Spleen (tissue), 11 donors: ENCODE measurements around the gene CD2BP2. TPM values are rescaled to one million over a fixed set of nuclear protein-coding genes. Genes with fewer than 3 reads are reported as not detected.

Experiments
- DNase-seq: peaks from one replicate; pipeline ENCODE4 v3.0.0-alpha.2; 2020
- H3K27ac ChIP-seq, 8 donors: fragments of 200-600 bp; sonication (generic) in 7 of 8; 1 replicate in 4 of 8; 2 replicates in 4 of 8; pipeline versions ENCODE4 v1.5.0 to v1.8.0; 2016 to 2021; ENCODE audit warnings: inconsistent platforms in 4 of 8, mild to moderate bottlenecking in 4 of 8, moderate library complexity in 1 of 8
- H3K27me3 ChIP-seq, 7 donors: fragments of 200-600 bp; sonication (generic) in 6 of 7; replicated peaks in 1 of 7; 1 replicate in 4 of 7; 2 replicates in 3 of 7; pipeline versions ENCODE4 v1.5.0 to v1.8.0; 2016 to 2021; ENCODE audit warnings: inconsistent platforms in 3 of 7, mild to moderate bottlenecking in 1 of 7
- H3K36me3 ChIP-seq, 6 donors: fragments of 200-600 bp; sonication (generic) in 5 of 6; 1 replicate in 4 of 6; 2 replicates in 2 of 6; pipeline versions ENCODE4 v1.5.0 to v1.8.0; 2016 to 2021; ENCODE audit warnings: inconsistent platforms in 2 of 6
- H3K4me1 ChIP-seq, 6 donors: fragments of 200-600 bp; sonication (generic) in 5 of 6; 1 replicate in 3 of 6; 2 replicates in 3 of 6; pipeline versions ENCODE4 v1.5.0 to v1.8.0; 2016 to 2021; ENCODE audit warnings: inconsistent platforms in 3 of 6
- H3K4me3 ChIP-seq, 8 donors: fragments of 200-600 bp; sonication (generic) in 7 of 8; 1 replicate in 4 of 8; 2 replicates in 4 of 8; pipeline versions ENCODE4 v1.5.0 to v1.8.0; 2016 to 2021; ENCODE audit warnings: inconsistent platforms in 4 of 8, mild to moderate bottlenecking in 4 of 8, moderate library complexity in 2 of 8
- H3K9me3 ChIP-seq, 8 donors: fragments of 200-600 bp; sonication (generic) in 7 of 8; 1 replicate in 4 of 8; 2 replicates in 4 of 8; pipeline versions ENCODE4 v1.5.0 to v1.8.0; 2016 to 2021; ENCODE audit warnings: inconsistent platforms in 4 of 8
- CTCF ChIP-seq, 11 experiments: fragments of 200-600 bp in 7 of 11; fragments of 450-650 bp in 4 of 11; sonication (generic) in 4 of 11; IDR thresholded peaks in 8 of 11; conservative IDR thresholded peaks in 3 of 11; 1 replicate in 7 of 11; 2 replicates in 4 of 11; pipeline versions ENCODE4 v1.4.0 to v1.8.0; 2016 to 2021; ENCODE audit warnings: antibody characterized with exemption in 11 of 11, inconsistent platforms in 4 of 11, mild to moderate bottlenecking in 1 of 11
- POLR2A ChIP-seq, 3 donors: fragments of 450-650 bp; IDR thresholded peaks; one replicate each; pipeline ENCODE4 v1.5.1; 2017; ENCODE audit warnings: antibody characterized with exemption in 3 of 3, mild to moderate bottlenecking in 1 of 3
- POLR2AphosphoS5 ChIP-seq, 3 donors: sonication (generic); formaldehyde crosslinking; IDR thresholded peaks; one replicate each; pipeline ENCODE4 v1.5.1; 2017; ENCODE audit warnings: antibody characterized with exemption in 3 of 3
- WGBS, 5 donors: extraction: QIAGEN DNeasy Blood & Tissue Kit in 3 of 5; methylation state at CpG; one replicate each; pipeline versions ENCODE4 v1.1.5 to v1.1.7; 2013 to 2018; 5-methylcytosine and 5-hydroxymethylcytosine counted together
- intact Hi-C: fragments of 100-400 bp; cut with DNase I; formaldehyde crosslinking; loops from one replicate; pipeline ENCODE4 v1.15.0; 2023; ENCODE audit warnings: low total_unique reads
- polyA plus RNA-seq, 3 donors: library from polyadenylated mRNA; stranded (reverse); fragments of 200-250 nt; gene quantifications; one replicate each; pipeline ENCODE4 v1.2.1, GENCODE V29; 2013
- total RNA-seq, 7 donors: library from RNA; depleted of rRNA in 3 of 7; stranded (reverse); fragments of >200 nt in 3 of 7; fragmentation: NEBNext Ultra II Directional in 4 of 7; extraction: Animal tissue kit (Norgen Biotek cat#: 25700) in 4 of 7; gene quantifications; one replicate each; pipeline versions ENCODE4 v1.1.0 to v1.2.1, GENCODE V29; 2016 to 2021
- donor health status: healthy with polysubstance abuse.
- donor health status: DM: no; HTN: no; CAD: no; lungs with moderate emphysema.
- donor health status: DM: no; HTN: no; CAD: no.
- donor health status: Bipolar disorder and iron deficiency.
- donor health status: healthy.
- donor health status: DM: no; HTN: no; CAD: no.
- donor health status: DM: yes; HTN: yes; CAD: no.

The CD2BP2 gene
- total and polyA plus RNA-seq, 10 donors: 27.8 to 60.0 (median 43.0) TPM

DNA sequence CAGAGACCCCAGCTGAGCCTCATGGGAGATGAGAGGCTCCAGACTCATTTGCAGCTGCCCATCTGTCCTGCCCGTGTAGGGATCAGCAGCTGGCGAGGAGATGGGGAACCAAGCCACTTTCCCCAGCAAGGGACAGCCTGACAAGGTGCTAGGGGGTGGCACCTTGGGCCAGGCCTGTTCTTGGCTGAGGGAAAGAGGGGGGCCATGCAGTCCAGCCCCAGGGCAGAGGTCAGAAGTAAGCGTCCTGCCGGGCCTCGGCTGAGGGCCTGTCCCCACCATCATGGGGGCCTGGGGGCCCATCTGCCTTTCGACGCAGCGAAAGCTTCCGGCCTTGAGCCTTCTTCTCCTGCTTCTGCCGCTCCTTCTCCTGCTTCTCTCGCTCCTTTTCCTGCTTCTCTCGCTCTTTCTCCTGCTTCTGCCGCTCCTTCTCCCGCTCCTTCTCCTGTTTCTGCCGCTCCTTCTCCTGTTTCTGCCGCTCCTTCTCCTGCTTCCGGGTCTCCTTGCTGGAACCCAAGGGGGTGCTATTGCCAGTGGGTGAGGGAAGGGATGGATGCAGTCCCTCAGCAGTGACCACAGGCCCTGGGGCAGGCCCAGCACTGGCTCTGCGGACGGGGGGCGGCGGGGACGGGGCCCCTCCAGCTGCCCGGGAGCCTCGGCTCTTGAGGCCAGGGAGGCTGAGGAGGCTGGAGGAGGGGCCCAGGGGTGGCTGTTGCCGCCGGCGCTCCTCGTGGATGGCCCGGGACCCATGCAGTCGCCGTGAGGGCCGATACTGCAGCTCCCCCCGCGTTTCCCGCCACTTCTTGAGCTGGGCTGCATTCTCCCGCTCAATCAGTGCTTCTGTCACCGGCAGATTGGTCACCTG lies 2.8 kb upstream of the CD2BP2 start:
- Histone ChIP-seq H3K27me3 (no peaks in the 10 kb centered on the region), H3K36me3 (peaks cover 0 to 77% (median 56%) of the 10 kb centered on the region in 6 donors), H3K27ac (peak overlapping the region in 3 of 8 donors; percentile 93 to 98 (median 97)), H3K4me3 (no peak overlapping the region), H3K4me1 (peaks cover 19 to 48% (median 37%) of the 10 kb centered on the region in 6 donors), H3K9me3 (no peaks in the 10 kb centered on the region)
- intact Hi-C loops: no loop called here
- TF ChIP-seq POLR2AphosphoS5 (IDR thresholded peaks at IDR 0.05) (peak in 2 of 3 donors; percentile 37 to 44), CTCF (IDR thresholded peaks at IDR 0.05 in 8 of 11, conservative IDR thresholded peaks at IDR 0.05 in 3 of 11) (no peak), POLR2A (IDR thresholded peaks at IDR 0.05) (no peak)
- peak; percentile 72 for DNase-seq
- 89 to 91% (median 89%) methylated on average over 29 to 37 of the region's 37 CpGs for WGBS, 5 donors

DNA sequence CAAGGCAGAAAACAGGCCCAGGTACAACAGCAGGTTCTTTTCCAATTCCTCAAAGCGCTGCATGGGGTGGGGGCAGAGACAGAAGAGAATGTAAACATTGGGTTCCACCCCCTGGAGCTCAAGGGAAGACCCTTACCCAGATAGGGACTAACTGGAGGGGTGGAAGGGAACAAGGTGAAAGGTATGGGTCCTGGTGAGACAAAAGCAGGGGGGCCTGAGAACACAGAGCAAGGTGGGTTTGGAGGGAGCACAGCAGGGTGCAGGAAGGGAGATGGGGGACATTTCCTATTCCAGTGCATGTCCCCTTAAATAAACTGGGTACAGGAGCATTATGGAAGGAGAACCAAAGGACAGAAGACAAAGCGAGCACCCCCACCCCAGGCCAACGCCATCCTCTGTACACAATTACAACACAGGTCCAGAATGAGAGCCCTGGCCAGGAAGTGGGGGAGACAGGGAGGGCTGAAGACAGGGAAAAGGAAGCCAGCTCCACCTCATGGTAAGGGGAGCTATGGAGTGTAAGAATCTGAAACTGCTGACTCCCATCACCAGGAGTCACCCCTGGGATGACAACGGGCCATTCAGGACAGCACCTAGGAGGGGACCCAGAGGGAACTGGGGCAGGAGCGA lies 2.1 kb upstream of the CD2BP2 start:
- peaks cover 0 to 77% (median 58%) of the 10 kb centered on the region in 6 donors for H3K36me3 ChIP-seq
- DNase-seq: peak; percentile 30
- TF ChIP-seq POLR2AphosphoS5 (IDR thresholded peaks at IDR 0.05): no peak
- TF ChIP-seq POLR2A (IDR thresholded peaks at IDR 0.05): no peak
- TF ChIP-seq CTCF (IDR thresholded peaks at IDR 0.05 in 8 of 11, conservative IDR thresholded peaks at IDR 0.05 in 3 of 11): no peak
- peak overlapping the region in 3 of 8 donors; percentile 93 to 98 (median 97) for H3K27ac ChIP-seq
- intact Hi-C loops: no loop called here
- no peaks in the 10 kb centered on the region for H3K27me3 ChIP-seq
- 73 to 82% (median 78%) methylated on average over 4 to 5 of the region's 5 CpGs for WGBS, 5 donors
- H3K4me3 ChIP-seq: no peak overlapping the region
- H3K4me1 ChIP-seq: peaks cover 19 to 55% (median 41%) of the 10 kb centered on the region in 6 donors
- no peaks in the 10 kb centered on the region for H3K9me3 ChIP-seq

DNA sequence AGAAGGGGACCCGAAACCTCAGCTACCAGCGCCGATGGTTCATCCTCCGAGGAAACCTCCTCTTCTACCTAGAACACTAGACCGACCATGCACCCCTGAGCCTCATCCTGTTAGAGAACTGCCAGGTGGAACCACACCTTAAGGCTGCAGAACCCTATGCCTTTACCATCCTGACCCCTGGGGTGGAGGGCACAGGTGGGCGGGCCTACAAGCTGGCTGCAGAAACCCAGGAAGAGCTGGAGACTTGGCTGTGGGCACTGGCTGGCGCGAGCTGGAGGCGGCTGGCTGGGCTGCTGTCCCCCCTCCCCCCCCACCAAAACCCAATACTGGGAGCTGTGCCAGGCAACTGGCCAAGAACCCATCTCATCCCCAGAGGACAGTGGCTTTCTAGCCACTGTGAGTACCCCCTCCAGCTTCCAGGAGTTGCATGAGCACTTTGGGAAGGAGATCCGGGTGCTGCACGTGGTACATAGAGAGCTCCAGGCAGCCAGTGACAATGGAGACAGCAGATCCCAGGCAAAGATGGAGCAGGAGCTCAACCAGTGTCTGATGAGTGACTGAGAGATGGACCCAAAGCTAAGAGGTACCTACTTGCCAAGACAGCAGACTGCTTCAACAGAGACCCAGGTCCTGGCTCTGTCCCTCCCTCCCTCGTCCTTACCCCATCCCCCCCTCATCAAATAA lies 1.4 kb upstream of the CD2BP2 start:
- Histone ChIP-seq H3K9me3 (no peaks in the 10 kb centered on the region), H3K27me3 (no peaks in the 10 kb centered on the region), H3K36me3 (peaks cover 0 to 77% (median 63%) of the 10 kb centered on the region in 6 donors), H3K27ac (peak overlapping the region; percentile 85 to 98 (median 94)), H3K4me1 (peaks cover 19 to 62% (median 45%) of the 10 kb centered on the region in 6 donors), H3K4me3 (peak overlapping the region in 4 of 8 donors; percentile 85 to 98 (median 89))
- intact Hi-C loops: no loop called here
- DNase-seq: peak; percentile 79
- no peak for TF ChIP-seq POLR2A (IDR thresholded peaks at IDR 0.05)
- TF ChIP-seq POLR2AphosphoS5 (IDR thresholded peaks at IDR 0.05): peak in 1 of 3 donors; percentile 6
- 74 to 88% (median 77%) methylated on average over 11 to 12 of the region's 12 CpGs for WGBS, 5 donors

DNA sequence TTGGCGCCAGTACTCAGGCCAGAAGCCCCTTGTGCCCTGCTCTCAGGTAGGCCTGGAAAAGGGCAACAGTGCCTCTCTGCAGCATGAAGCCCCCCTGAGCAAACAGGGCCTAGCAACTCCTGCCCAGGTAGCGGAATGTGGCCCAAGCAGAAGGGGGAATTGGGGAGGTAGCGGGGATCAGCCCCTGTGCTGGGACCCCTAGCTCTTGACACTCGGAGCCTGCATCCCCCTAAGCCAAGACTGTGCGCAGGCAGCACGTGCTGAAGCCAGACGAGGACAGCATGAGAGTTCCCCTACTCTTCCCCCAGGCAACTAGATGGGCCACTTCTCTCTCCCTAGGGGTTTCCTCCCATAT lies 823 bp upstream of the CD2BP2 start:
- 34 to 63% (median 52%) methylated on average over 2 to 7 of the region's 7 CpGs for WGBS, 5 donors
- peak; percentile 79 for DNase-seq
- intact Hi-C loops: no loop called here

More for the DNA sequence above, 823 bp upstream of the CD2BP2 start:
- Histone ChIP-seq H3K4me3 (peak overlapping the region; percentile 75 to 98 (median 86)), H3K27me3 (no peaks in the 10 kb centered on the region), H3K36me3 (peaks cover 0 to 77% (median 64%) of the 10 kb centered on the region in 6 donors), H3K4me1 (peaks cover 19 to 68% (median 48%) of the 10 kb centered on the region in 6 donors), H3K27ac (peak overlapping the region; percentile 85 to 98 (median 94)), H3K9me3 (no peaks in the 10 kb centered on the region)
- TF ChIP-seq CTCF (IDR thresholded peaks at IDR 0.05 in 8 of 11, conservative IDR thresholded peaks at IDR 0.05 in 3 of 11) (no peak), POLR2A (IDR thresholded peaks at IDR 0.05) (no peak), POLR2AphosphoS5 (IDR thresholded peaks at IDR 0.05) (no peak)
